ENCODE data around the gene RELA. TPM values are rescaled to one million over a fixed set of nuclear protein-coding genes. Genes with fewer than 3 reads are reported as not detected.
"Not testable (repeated sequence)": the region's sequence is repeated elsewhere in the genome, so short reads cannot be mapped to it uniquely, and the experiment has no call there.

The RELA gene
- total RNA-seq, 1 experiment from 2014 or later = 35.1 TPM

DNA sequence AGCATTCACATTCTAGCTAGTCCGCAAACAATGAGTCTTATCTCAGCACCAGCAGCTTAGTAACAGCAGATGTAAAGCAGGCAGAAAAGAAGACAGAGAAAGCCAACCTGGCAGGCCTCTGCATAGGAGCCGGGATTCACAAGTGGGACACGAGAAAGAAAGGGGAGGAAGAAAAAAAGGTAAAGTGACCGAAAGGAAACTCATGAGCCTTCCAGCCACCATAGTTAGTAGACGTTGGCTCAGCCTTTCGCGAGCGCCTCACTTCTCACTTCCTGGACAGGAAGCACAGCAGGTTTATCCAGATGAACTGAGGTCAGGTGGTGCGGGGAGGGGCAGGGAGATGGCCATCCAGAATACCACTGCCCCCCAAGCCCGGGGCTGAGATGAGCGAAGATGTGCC is 29.7 kb upstream of the RELA start:
- DNase-seq (ENCODE audit: low spot score) (no peak), ATAC-seq (no peak)
- POLR2A ChIA-PET = no interaction called here
- no peaks in the 10 kb centered on the region for H3K27me3 Mint-ChIP-seq (ENCODE audit: low read depth)
- no peaks in the 10 kb centered on the region for H3K9me3 Mint-ChIP-seq
- no peak overlapping the region for H3K4me3 Mint-ChIP-seq
- CTCF ChIA-PET = interaction anchor here (1.0 kb wide), 1 partner anchor 20 kb away, joined by 3 read pairs; the partner anchor contains the start of gene KAT5
- peaks cover 3% of the 10 kb centered on the region; the same call in 1 of the 2 replicates for H3K4me1 Mint-ChIP-seq
- H3K36me3 Mint-ChIP-seq = no peaks in the 10 kb centered on the region
- TF ChIP-seq, protein P1, sequence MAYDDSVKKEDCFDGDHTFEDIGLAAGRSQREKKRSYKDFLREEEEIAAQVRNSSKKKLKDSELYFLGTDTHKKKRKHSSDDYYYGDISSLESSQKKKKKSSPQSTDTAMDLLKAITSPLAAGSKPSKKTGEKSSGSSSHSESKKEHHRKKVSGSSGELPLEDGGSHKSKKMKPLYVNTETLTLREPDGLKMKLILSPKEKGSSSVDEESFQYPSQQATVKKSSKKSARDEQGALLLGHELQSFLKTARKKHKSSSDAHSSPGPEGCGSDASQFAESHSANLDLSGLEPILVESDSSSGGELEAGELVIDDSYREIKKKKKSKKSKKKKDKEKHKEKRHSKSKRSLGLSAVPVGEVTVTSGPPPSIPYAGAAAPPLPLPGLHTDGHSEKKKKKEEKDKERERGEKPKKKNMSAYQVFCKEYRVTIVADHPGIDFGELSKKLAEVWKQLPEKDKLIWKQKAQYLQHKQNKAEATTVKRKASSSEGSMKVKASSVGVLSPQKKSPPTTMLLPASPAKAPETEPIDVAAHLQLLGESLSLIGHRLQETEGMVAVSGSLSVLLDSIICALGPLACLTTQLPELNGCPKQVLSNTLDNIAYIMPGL (CRISPR knock-in tag; IDR thresholded peaks at IDR 0.05) = no peak
- TF ChIP-seq RELA (CRISPR knock-in tag; IDR thresholded peaks at IDR 0.05; ENCODE audit: borderline replicate concordance) (no peak), MXD4 (CRISPR knock-in tag; IDR thresholded peaks at IDR 0.05; ENCODE audit: borderline replicate concordance) (no peak), HMGA2 (CRISPR knock-in tag; IDR thresholded peaks at IDR 0.05) (no peak)
- TF ChIP-seq, protein P2, sequence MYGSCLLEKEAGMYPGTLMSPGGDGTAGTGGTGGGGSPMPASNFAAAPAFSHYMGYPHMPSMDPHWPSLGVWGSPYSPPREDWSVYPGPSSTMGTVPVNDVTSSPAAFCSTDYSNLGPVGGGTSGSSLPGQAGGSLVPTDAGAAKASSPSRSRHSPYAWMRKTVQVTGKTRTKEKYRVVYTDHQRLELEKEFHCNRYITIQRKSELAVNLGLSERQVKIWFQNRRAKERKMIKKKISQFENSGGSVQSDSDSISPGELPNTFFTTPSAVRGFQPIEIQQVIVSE (CRISPR knock-in tag; IDR thresholded peaks at IDR 0.05; ENCODE audit: borderline replicate concordance) = no peak
- no peak overlapping the region for H3K27ac Mint-ChIP-seq

DNA sequence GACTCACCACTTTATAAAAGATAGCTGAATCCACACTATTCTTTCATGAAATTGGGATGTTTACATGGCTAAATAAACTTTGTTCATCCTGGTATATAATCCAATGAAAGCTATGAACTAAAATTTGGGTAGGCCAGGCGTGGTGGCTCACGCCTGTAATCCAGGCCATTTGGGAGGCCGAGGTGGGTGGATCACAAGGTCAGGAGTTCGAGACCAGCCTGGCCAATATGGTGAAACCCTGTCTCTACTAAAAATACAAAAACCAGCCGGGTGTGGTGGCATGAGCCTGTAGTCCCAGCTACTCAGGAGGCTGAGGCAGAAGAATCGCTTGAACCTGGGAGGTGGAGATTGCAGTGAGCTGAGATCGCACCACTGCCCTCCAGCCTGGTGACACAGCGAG is 29.1 kb upstream of the RELA start:
- H3K4me3 Mint-ChIP-seq; ATAC-seq; DNase-seq (ENCODE audit: low spot score); H3K4me1 Mint-ChIP-seq; H3K36me3 Mint-ChIP-seq; H3K27ac Mint-ChIP-seq; H3K9me3 Mint-ChIP-seq; H3K27me3 Mint-ChIP-seq (ENCODE audit: low read depth); POLR2A ChIA-PET: not testable (repeated sequence)
- CTCF ChIA-PET = interaction anchor here (1.0 kb wide), 1 partner anchor 20 kb away, joined by 3 read pairs; the partner anchor contains the start of gene KAT5

DNA sequence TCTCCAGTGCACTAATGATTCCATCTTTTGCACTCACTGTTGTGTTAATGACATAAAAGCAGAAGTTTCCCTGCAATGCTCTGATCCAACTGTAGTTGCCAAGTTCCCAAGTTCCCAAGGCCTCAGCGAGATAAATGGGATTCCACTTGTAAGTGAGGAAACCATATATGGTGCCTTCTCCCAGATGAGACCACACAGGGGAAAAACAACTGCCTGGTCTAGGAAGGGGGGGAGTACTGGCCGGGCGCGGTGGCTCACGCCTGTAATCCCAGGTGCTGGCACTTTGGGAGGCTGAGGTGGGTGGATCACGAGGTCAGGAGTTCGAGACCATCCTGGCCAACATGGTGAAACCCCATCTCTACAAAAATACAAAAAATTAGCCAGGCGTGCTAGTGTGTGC is 23.3 kb upstream of the RELA start:
- ChIA-PET POLR2A (no interaction called here), CTCF (interaction anchor here (0.7 to 1.7 kb wide), 4 partner anchors 42 to 181 kb away, joined by 3 to 7 read pairs (median 4); partner anchors contain the start of gene SIPA1)
- Mint-ChIP-seq H3K27me3 (ENCODE audit: low read depth) (peaks cover 5% of the 10 kb centered on the region; the same call in 1 of the 2 replicates), H3K9me3 (no peaks in the 10 kb centered on the region), H3K4me3 (no peak overlapping the region), H3K4me1 (peaks cover 3% of the 10 kb centered on the region; the same call in 1 of the 2 replicates), H3K27ac (no peak overlapping the region), H3K36me3 (no peaks in the 10 kb centered on the region)
- ATAC-seq (no peak), DNase-seq (ENCODE audit: low spot score) (no peak)
- TF ChIP-seq FOXP1 (CRISPR knock-in tag; IDR thresholded peaks at IDR 0.05; ENCODE audit: borderline replicate concordance) (no peak), ZNF416 (CRISPR knock-in tag; IDR thresholded peaks at IDR 0.05) (no peak), OVOL2 (CRISPR knock-in tag; IDR thresholded peaks at IDR 0.05; ENCODE audit: borderline replicate concordance) (no peak), MYBL2 (CRISPR knock-in tag; IDR thresholded peaks at IDR 0.05) (no peak), ZNF232 (CRISPR knock-in tag; IDR thresholded peaks at IDR 0.05) (no peak), ESRRA (CRISPR knock-in tag; IDR thresholded peaks at IDR 0.05; ENCODE audit: borderline replicate concordance) (no peak), CREB1 (CRISPR knock-in tag; IDR thresholded peaks at IDR 0.05) (no peak), SMAD3 (CRISPR knock-in tag; IDR thresholded peaks at IDR 0.05; ENCODE audit: borderline replicate concordance) (no peak), ZNF219 (CRISPR knock-in tag; IDR thresholded peaks at IDR 0.05; ENCODE audit: borderline replicate concordance) (no peak), KAT7 (CRISPR knock-in tag; IDR thresholded peaks at IDR 0.05; ENCODE audit: borderline replicate concordance) (no peak)
- TF ChIP-seq, protein P3, sequence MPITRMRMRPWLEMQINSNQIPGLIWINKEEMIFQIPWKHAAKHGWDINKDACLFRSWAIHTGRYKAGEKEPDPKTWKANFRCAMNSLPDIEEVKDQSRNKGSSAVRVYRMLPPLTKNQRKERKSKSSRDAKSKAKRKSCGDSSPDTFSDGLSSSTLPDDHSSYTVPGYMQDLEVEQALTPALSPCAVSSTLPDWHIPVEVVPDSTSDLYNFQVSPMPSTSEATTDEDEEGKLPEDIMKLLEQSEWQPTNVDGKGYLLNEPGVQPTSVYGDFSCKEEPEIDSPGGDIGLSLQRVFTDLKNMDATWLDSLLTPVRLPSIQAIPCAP (CRISPR knock-in tag; IDR thresholded peaks at IDR 0.05) = no peak
- TF ChIP-seq, protein P4, sequence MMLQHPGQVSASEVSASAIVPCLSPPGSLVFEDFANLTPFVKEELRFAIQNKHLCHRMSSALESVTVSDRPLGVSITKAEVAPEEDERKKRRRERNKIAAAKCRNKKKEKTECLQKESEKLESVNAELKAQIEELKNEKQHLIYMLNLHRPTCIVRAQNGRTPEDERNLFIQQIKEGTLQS (CRISPR knock-in tag; conservative IDR thresholded peaks at IDR 0.05) = no peak
- TF ChIP-seq, protein P5, sequence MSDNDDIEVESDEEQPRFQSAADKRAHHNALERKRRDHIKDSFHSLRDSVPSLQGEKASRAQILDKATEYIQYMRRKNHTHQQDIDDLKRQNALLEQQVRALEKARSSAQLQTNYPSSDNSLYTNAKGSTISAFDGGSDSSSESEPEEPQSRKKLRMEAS (CRISPR knock-in tag; IDR thresholded peaks at IDR 0.05) = no peak
- TF ChIP-seq, protein P6, sequence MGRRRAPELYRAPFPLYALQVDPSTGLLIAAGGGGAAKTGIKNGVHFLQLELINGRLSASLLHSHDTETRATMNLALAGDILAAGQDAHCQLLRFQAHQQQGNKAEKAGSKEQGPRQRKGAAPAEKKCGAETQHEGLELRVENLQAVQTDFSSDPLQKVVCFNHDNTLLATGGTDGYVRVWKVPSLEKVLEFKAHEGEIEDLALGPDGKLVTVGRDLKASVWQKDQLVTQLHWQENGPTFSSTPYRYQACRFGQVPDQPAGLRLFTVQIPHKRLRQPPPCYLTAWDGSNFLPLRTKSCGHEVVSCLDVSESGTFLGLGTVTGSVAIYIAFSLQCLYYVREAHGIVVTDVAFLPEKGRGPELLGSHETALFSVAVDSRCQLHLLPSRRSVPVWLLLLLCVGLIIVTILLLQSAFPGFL (CRISPR knock-in tag; IDR thresholded peaks at IDR 0.05; ENCODE audit: borderline replicate concordance) = no peak
- TF ChIP-seq, protein P2 (CRISPR knock-in tag; IDR thresholded peaks at IDR 0.05; ENCODE audit: borderline replicate concordance) = no peak
- TF ChIP-seq, protein P7, sequence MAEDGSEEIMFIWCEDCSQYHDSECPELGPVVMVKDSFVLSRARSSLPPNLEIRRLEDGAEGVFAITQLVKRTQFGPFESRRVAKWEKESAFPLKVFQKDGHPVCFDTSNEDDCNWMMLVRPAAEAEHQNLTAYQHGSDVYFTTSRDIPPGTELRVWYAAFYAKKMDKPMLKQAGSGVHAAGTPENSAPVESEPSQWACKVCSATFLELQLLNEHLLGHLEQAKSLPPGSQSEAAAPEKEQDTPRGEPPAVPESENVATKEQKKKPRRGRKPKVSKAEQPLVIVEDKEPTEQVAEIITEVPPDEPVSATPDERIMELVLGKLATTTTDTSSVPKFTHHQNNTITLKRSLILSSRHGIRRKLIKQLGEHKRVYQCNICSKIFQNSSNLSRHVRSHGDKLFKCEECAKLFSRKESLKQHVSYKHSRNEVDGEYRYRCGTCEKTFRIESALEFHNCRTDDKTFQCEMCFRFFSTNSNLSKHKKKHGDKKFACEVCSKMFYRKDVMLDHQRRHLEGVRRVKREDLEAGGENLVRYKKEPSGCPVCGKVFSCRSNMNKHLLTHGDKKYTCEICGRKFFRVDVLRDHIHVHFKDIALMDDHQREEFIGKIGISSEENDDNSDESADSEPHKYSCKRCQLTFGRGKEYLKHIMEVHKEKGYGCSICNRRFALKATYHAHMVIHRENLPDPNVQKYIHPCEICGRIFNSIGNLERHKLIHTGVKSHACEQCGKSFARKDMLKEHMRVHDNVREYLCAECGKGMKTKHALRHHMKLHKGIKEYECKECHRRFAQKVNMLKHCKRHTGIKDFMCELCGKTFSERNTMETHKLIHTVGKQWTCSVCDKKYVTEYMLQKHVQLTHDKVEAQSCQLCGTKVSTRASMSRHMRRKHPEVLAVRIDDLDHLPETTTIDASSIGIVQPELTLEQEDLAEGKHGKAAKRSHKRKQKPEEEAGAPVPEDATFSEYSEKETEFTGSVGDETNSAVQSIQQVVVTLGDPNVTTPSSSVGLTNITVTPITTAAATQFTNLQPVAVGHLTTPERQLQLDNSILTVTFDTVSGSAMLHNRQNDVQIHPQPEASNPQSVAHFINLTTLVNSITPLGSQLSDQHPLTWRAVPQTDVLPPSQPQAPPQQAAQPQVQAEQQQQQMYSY (CRISPR knock-in tag; IDR thresholded peaks at IDR 0.05) = no peak

All from WTC11 (cell line).